ENCODE data around the gene NUP214.
"Not testable (repeated sequence)": the region's sequence is repeated elsewhere in the genome, so short reads cannot be mapped to it uniquely, and the experiment has no call there.

The NUP214 gene

DNA sequence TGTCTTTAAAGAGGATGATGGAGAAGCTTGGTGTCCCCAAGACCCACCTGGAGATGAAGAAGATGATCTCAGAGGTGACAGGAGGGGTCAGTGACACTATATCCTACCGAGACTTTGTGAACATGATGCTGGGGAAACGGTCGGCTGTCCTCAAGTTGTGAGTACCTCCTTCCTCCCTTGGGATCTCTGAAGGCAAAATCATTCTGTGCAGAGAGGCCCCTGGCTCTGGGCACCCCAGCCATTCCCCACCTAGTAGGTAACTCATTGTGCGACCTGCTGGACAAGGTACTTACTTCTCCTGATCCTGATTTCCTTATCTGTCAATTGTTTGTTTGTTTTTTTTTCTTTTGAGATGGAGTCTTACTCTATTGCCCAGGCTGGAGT, 7.6 kb upstream of the NUP214 start:
- DNase-seq: no peak

DNA sequence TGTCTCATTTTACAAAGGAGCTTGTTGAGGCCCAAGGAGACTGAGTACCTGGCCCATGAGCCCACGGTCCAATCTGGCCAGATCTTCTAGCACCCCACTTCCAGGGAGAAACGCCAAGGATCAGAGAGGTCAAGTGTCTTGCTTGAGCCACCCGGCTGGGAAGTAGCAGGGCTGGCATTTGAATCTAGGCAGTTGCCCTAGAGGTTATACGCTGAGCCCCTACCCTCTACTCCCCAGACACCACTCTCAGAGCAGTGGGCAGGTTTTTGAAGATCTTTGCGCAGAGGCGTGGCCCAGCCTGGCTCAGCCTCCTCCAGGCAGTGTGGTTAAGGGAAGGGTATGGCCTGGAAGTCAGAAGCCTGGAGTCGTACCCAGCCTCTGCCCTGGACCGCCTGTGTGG, 5.8 kb upstream of the NUP214 start:
- DNase-seq: no peak

GRCh38 chr9:131120620-131121228, 4.7 kb upstream of the NUP214 start:
- no peak for DNase-seq

DNA sequence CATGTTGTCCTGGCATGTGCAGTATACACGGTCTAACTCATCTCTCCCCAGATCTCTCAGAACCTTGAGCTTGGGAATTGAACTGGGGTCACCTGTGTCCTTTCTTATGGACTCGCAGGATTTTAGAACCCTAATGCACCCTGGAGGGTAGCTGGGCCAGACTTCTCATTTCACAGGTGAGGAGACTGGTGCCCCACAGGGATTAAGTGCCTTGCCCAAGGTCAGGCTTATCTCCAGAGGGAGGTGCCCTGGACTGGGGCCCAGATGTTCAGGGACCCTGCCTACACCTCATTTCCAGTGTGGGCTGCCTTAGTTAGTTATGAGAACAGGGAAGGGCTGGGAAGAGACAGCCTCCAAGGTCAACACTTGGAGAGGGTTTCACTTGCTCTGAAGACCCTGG, 4.0 kb upstream of the NUP214 start:
- DNase-seq: no peak

DNA sequence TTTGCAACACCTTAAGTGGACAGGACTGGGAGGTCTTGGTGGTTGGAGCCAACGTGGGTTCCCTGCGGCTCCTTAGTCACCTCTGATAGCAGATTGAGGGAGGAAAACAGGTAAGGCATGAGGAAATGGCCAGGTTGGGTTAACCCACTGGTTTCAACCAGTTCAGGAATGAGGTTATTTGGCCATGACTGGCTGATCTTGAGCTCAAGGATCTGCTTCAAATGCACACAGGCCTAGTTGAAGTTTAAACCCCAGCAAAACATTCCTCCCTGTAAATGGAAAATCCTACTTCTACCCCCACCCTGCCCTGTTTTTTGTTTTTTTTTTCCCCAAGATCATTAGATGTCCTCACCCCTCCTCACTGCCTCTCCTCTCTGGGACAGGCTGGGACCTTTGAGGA, 3.2 kb upstream of the NUP214 start:
- DNase-seq: no peak

GRCh38 chr9:131125038-131125287, 423 bp upstream of the NUP214 start:
- no peak for DNase-seq

- DNase-seq: no peak
Observed at GRCh38 chr9:131126059-131126426, 657 bp downstream of the NUP214 start.

DNA sequence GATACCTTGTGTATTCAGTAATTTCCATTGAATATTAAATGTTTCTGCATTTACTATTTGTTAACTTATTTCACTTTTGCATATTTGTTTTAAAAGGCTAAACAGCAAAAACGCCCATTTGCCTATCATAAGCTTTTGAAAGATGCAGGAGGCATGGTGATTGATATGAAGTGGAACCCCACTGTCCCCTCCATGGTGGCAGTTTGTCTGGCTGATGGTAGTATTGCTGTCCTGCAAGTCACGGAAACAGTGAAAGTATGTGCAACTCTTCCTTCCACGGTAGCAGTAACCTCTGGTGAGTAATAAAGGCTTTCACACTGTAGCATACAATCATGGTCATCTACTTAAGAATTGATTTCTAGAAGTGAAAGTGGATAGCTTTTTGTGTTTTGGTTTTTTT, 3.8 kb downstream of the NUP214 start:
- no peak for DNase-seq

GRCh38 chr9:131138676-131139075, 13.3 kb downstream of the NUP214 start:
- peak; percentile 9 for DNase-seq

DNA sequence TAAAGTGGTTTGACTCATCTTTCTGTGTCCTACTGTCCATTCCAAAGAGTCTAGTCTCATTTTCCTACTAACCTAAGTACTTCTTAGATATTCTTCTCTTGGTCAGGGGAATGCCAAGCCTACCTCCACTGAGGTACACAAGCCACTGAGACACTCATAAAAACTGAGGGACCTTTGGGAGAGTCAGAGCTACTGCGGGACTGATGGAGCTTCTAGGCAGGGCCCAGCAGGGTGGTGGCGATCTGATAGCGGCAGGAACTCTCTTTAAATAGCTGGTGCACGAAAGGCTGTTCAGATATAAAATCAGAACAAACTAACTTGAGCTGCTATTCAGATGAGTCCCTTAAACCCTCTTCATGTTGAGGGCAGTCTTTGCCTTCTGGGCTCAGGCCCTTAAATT, 14.7 kb downstream of the NUP214 start:
- peak; percentile 37 for DNase-seq

DNA sequence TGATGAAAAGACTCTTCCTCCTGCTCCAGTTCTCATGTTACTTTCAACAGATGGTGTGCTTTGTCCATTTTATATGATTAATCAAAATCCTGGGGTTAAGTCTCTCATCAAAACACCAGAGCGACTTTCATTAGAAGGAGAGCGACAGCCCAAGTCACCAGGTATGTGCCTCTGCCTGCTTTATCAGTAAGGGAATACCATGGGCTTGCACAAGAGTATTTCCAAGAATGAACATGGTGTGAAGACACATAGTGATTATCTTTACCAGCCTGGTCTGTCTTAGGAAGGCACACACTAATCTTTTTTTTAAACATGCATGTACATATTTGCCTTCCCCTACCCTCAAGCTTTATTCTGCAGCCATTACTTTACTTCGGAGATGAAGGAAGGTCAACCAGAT, 15.2 kb downstream of the NUP214 start:
- DNase-seq: no peak

DNA sequence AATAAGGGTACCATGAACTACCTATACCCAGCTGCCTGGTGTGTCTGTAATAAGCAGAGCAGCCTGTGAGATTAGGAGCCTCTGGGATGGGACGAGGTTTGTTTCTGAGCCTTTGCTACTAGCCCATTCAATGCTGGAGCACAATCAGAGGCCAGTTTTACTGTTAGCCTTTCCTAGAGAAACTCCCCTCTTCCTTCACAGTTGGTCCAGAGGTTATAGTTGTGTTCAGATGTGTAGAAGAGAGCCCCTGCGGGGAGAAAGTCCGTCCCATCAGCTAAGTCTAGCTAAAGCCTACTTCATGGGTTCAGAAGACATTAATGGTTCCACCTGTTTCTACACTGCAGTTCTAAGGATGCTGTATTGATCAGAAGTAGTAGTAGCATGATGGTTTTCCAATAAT, 16.8 kb downstream of the NUP214 start:
- no peak for DNase-seq

GRCh38 chr9:131144201-131144600, 18.8 kb downstream of the NUP214 start:
- no peak for DNase-seq

DNA sequence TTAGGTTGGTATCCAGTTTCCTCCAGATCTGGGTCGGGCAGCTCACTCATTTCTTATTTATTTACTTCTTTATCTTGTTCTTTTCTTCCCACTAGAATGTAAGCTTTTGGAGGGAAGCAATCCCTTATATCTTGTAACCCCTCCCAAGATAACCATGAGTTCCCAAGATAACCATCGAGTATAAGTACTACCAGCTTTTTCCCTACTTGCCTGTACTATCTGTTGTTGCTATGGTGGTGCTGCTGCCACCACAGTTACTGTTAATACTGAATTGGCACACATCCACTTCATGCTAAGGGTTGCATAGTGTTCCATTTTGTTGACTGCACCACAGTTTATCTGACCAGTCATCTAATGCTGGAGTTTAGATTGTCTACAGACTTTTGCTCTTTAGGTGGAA, 19.9 kb downstream of the NUP214 start:
- no peak for DNase-seq

DNA sequence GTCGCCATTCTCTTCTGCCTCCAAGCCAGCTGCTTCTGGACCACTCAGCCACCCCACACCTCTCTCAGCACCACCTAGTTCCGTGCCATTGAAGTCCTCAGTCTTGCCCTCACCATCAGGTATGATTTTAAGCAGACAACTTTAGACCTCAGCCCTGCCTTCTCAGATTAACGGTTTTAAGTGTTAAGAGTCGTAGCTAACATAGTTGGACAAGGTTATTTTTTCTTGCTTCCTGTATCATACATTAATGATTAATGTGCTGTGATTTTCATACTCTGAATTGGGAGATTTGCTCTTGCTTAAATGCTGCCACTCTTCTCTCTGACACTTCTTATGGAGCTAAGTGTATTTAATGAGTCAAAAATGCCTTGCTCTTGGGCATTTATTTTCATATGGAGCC, 20.8 kb downstream of the NUP214 start:
- no peak for DNase-seq

- DNase-seq: no peak
Observed at GRCh38 chr9:131148276-131148675, 22.9 kb downstream of the NUP214 start.

DNA sequence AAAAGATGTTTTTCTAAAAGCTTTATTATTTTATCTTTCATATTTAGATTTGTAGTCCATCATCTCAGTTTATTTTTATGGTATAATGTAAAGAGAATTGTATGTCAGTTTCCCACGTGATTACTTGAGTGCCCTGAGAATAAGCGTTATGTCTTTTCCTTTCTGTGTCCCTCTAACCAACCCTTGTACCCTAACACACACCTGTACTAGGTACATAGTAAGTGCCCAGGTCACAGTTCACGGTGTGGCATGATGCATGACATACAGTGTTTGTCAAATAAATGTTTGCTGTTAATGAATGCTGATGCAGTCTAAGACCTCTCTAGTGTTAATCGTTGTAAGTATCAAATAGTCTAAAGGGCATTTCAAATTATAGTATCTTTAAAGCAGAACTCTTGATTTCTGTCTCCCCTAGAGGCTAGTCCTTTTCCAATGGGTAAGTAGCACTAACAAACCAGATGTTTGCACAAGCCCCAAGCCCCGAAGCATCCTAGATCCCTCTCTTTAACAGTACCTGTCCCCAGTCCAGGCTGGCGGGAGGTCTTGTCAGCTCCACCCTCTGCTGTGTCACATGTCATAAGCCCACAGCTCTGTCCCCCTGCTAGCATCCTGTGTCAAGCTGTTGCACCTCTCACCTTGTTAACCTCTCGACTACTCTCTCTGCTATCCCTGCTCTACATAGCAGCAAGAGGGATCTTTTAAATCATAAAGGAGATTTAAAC, 23.7 kb downstream of the NUP214 start:
- no peak for DNase-seq

- DNase-seq: no peak
Observed at GRCh38 chr9:131149688-131150053, 24.3 kb downstream of the NUP214 start.

DNA sequence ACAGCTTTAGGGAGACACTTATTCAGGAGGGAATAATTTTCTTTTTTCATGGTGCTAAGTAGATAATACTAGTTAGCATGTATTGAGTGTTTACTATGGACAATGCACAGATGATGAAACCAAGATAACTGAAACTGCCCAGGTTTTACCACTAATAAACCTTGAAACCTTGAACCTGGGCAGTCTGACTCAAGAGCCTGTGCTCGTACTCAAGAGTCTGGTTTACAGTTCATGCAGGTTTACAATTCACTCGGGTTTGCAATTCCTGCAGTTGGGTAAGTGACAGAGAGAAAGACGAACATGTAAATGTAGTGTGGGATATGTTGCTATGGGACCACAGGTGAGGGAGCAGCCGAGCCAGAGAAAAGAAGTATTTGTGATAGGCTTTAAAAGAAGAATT, 28.2 kb downstream of the NUP214 start:
- DNase-seq: no peak

GRCh38 chr9:131158673-131159072, 33.3 kb downstream of the NUP214 start:
- not testable (repeated sequence) for DNase-seq

GRCh38 chr9:131160416-131161112, 35.2 kb downstream of the NUP214 start:
- DNase-seq: peak; percentile 11

DNA sequence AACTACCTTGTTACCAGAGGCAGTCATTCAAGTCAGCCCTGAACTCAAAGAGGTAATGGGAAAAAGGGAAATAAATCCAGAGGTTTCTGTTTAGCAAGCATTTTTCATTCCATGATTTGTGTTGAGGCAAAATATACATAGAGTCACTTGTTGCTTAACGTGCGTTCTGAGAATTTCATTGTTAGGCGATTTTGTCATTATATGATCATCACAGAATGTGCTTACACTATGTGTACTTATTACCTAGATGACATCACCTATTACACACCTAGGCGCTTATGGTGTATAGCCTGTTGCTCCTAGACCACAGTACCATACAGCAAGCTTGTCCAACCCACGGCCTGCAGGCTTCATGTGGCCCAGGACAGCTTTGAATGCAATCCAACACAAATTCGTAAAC, 36.2 kb downstream of the NUP214 start:
- no peak for DNase-seq

DNA sequence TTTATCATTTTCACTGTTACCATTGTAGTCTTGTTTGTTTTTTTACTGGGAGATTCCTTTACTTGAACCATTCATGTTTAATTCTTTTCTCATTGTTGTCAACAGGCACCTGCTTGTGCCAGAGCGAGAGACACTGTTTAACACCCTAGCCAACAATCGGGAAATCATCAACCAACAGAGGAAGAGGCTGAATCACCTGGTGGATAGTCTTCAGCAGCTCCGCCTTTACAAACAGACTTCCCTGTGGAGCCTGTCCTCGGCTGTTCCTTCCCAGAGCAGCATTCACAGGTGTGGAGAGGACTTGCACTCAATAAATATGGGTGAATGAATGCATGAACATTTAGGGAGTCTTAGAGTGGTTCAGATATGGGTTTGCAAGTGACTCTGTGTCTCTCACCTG, 37.5 kb downstream of the NUP214 start:
- DNase-seq: no peak

DNA sequence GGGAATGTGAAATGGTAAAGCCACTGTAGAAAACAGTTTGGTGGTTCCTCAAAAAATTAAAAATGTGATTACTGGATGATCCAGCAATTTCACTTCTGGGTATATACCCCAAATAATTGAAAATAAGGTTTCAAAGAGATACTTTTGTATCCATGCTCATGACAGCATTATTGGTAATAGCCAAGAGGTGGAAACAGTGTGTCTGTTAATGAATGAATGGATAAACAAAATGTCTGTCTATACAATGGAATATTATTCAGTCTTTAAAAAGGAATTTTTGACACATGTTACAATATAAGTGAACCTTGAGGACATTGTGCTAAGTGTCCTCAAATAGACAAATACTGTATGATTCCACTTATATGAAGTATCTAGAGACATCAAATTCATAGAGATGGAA, 40.1 kb downstream of the NUP214 start:
- no peak for DNase-seq

DNA sequence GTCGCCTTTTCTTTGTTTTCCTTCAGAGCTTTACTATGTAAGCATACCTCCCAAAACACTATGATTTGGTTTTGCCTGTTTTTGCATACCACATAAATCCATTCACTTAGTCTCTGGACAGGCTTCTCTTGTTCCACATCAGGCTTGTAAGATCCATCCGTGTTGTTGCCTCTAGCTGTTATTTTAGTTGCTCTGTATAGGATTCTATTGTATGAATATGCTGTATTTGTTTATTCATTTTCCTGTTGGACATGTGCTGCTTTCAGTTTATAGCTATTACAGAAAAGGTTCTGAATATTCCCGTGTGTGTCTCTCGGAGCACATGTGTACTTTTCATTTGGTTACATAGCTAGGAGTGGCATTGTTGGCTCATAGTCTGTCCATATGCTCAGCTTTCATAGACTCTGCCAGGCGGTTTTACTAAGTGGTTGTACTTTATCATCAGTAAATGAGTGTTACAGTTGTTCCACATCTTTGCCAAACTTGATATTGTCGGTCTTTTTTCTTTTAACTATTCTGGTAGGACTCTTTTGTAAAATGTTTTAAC, 41.8 kb downstream of the NUP214 start:
- DNase-seq: no peak

All from DMS79 (cell line).